HG03575 (cell line): ENCODE data around the gene FYN.

ENCODE experiments used
- ATAC-seq: cut with Tn5 transposase; IDR thresholded peaks from one replicate; pipeline ENCODE4 v1.9.1; 2021; ENCODE audit not compliant: unreplicated experiment, insufficient number of reproducible peaks, low FRiP score; ENCODE audit errors: extremely low read depth

FYN gene

GRCh38 chr6:111709615-111710398, 163.4 kb downstream of the FYN start:
- peak; percentile 92 for ATAC-seq

DNA sequence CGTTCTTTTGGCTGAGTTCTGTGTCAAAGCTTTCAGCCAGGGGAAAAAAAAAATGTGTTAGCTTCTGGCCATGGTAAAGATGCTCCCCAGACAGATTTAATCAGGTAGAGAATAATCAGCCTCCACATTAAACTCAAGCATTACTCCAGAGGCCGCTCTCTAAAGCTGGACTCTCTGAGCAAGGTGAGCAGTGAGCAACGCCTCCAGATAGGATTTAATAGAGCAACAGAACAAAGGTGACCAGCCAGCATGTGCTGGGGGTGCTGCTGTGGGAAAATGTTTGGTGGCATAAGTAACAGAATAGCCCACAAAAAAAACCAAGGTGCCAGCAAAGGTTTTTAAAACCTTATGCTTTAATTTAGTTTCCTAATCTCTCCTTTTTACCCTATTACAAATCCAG, 164.1 kb downstream of the FYN start:
- ATAC-seq, result no peak

DNA sequence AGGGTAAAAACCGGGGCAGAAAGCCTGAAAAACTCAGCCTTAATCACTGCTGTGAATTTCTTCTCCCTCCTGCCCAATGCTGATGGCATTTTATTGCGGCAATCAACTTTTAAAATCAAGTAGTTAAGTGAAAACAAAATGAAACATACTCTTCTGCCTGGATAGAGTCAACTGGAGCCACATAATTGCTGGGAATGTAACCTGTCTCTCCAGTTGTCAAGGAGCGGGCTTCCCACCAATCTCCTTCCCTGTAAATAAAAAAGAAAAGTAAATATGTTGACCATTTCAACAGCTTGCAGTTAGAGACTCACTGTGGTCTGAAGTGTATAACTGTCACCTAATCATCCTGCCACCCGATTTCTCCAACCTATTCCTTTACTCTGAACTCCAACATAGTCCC, 165.5 kb downstream of the FYN start:
- ATAC-seq, result no peak

DNA sequence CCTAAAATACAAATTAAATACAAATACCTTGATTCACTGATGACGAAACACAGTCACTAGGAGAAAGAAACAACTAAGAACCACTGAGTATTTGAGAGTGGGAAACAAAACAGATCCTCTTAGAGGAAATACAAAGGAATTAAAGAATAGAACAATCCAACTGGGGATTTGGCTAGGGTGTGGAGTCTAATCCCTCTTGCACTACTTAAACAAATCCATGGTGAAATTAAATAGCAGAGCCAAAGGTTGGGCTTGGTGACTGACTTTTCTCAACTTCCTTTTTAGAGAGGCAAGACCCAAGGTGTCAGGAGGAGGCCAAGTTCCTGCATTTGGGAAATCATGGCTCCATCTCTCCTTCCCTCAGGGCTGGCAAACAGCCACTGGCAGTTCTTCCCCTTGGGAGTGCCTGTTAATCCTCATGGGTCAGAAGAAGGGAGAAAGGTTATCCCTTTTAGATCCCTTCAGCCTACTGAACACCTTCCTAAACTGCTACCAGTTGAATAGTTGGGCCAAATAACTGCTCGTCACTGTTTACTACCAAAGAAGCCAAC, 166.3 kb downstream of the FYN start:
- no peak for ATAC-seq

- ATAC-seq, result no peak
Measured at GRCh38 chr6:111703723-111704122, 169.5 kb downstream of the FYN start.

DNA sequence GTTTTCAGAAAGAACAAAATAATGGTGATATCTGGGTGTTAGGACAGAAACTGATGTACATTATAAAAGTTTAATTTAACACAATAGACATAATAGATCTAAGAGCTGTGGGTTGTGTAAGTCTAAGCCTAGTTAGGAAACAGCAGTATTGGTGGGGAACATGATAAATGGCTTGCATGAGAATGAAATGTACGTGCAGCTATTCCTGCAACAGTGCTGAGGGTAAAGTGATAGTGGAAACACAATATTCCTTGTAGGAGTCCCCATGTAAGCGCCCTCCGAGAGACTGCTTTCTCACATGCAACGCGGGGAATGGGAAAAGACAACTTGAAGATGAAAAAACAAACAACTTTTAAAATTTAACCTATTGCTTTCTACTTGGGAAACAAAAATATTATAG, 171.0 kb downstream of the FYN start:
- no peak for ATAC-seq

DNA sequence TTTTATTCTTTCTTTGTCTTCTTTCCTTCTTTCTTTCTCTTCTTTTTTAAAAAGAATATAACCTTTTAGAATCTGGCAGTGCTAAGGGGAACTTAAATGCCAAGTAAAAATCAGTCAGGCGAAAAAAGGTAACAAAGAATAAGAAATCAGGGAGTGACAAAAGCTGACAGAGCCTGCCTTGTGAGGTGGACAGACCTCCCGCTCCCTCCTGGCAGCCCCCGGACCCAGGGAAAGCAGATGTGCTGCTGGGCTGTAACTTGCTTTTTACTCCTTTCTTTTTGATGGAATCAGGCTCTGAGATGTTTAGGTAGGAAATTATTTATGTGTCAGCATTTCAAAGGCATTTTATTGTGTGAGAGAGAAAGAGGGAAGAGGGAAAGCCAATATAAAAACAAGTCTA, 172.1 kb downstream of the FYN start:
- ATAC-seq, result no peak

- no peak for ATAC-seq
Measured at GRCh38 chr6:111700135-111700690, 173.0 kb downstream of the FYN start.

DNA sequence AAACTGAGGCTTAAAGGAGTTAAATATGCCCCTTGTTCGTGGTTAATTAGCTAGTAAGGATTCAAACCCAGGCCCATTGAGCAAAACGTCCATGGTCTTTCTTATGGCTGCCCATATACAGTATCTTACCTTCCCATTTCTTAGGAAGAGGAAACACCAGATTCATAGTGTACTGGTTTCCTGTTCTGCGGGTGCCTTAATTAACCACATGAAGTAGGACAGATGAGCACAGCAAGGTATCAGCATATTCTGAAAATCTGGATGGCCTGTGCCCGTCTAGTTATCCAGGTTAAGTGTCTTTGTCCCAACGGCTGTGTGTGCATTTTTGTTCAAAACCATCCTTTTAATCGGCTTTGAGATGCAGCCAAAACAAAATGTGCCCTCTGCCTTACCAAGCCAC, 174.1 kb downstream of the FYN start:
- no peak for ATAC-seq

DNA sequence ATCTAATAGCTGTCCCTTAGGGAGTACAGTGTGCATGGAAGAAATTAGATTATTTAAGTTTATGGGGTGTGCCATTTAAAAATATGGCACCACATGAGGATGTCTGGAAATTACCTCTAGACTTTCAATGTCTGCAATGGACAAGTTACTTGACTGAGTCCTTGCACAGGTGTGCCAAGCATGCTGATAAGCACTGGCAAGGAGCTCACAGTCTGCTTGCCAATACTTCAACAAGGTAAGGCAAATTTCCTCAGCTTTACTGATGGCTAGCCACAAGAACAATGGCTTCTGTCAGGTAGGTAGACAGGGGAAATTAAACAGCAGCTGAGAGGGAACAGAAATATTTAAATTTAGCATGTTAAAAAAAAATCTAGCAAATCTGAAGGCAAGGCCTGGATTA, 176.4 kb downstream of the FYN start:
- ATAC-seq, result no peak

GRCh38 chr6:111692327-111693164, 180.7 kb downstream of the FYN start:
- no peak for ATAC-seq

DNA sequence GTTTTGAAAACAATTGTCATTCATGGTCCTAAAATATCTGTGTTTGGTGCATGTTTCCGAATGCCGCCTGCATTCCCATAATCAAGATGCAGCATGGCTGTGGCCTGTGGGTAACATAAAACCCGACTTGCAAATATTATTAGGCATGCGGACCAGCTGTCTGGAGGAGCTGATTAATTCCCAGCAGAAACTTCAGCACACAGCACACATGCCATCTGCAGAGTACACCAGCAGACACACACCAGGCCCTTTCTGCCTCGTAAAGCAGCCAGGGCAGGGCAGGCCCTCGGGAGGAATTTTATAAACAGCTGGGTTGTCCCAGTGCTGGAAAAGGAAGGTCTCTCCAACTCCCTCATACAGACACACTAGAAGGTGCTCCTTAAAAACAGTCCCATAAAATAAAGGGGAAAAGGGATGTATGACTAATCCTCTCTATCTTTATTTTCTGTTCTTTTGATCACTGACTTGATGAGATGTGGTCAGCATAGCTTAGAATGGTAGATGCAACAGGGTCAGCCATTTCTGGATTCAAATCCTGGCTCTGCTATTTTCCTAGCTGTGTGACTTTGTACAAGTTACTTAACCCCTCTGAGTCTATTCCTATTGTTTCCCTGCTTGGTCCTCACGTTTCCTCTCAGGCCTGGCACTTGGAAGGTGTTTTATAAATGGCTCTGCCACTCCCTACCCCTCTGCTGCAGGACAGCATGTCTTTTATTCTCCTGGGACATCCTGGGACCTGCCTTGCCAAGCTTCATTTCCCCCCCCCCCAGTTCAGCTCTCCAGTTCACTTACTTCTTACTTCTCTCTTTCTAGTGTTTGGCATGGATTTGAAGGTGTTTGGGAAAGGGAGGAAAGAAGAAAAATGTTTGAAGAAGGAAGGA, 181.7 kb downstream of the FYN start:
- ATAC-seq, result no peak

DNA sequence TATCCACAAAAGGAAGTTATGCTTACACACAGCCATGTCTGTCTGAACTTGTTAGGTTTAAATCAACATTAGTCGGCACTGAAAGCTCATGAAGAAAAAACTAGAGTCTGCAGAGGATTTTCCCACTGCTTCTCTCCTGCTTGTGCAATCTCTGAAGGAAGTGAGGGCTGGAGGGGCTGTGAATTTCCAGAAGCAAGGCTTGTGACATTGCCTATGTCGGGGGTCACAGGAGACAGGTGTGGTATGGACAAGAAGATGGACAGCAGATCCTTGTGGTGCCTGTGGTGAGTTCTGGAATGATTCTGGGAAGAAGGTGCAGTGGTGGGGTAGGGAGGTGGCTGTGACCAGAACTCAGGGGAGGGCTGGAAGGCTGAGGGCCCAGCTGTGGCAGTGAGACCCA, 183.3 kb downstream of the FYN start:
- ATAC-seq, result no peak

DNA sequence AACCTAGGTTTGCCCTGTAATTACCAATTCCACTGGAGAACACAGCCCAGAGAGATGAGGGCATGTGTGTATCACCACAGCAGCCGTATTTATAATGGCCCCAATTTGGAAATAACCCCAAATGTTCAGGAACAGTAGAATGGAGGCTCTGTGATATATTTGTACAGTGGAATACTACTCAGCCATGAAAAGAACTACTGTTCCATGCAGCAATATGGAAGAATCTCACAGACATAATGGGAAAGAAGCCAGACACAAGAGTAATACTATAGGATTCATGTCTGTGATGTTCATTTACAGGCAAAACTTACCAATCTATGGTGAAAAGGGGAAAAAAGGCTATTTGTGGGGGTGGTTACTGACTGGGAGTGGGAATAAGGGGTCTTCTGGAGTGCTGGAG, 183.8 kb downstream of the FYN start:
- no peak for ATAC-seq

GRCh38 chr6:111688331-111688730, 184.9 kb downstream of the FYN start:
- ATAC-seq, result no peak

GRCh38 chr6:111687652-111688051, 185.6 kb downstream of the FYN start:
- no peak for ATAC-seq

GRCh38 chr6:111686932-111687266, 186.4 kb downstream of the FYN start:
- ATAC-seq, result no peak

- ATAC-seq, result no peak
Measured at GRCh38 chr6:111686249-111686931, 186.9 kb downstream of the FYN start.
